Adrenal gland (tissue), 5 donors: ENCODE results near the gene SEMA4F.

ENCODE experiments used
- CTCF ChIP-seq, 6 experiments: fragments of 450-650 bp in 4 of 6; fragments of 200-600 bp in 2 of 6; sonication (generic) in 1 of 6; IDR thresholded peaks; 1 replicate in 5 of 6; 2 replicates in 1 of 6; pipeline versions ENCODE4 v1.5.1 to v1.8.0; 2016 to 2021; ENCODE audit warnings: antibody characterized with exemption in 6 of 6, mild to moderate bottlenecking in 2 of 6, moderate library complexity in 1 of 6
- POLR2A ChIP-seq, 2 donors: fragments of 450-650 bp; IDR thresholded peaks; one replicate each; pipeline ENCODE4 v1.6.1; 2017; ENCODE audit warnings: antibody characterized with exemption in 2 of 2, mild to moderate bottlenecking in 2 of 2, moderate library complexity in 1 of 2
- donor health status: DM: no; HTN: no; CAD: no.

GRCh38 chr2:74632209-74632938 is 21.7 kb upstream of the SEMA4F start:
- TF ChIP-seq CTCF (IDR thresholded peaks at IDR 0.05) (no peak), POLR2A (IDR thresholded peaks at IDR 0.05) (no peak)
